HepG2 (cell line): Measurements from ENCODE around the gene NAV2. TPM values are rescaled to one million over a fixed set of nuclear protein-coding genes. Genes with fewer than 3 reads are reported as not detected.

Experiments
- CHD2 ChIP-seq: IDR thresholded peaks from 2 replicates; pipeline ENCODE4 v1.6.1; 2011; ENCODE audit warnings: low read depth, low read length, improper control_type of control experiment
- FOXA3 ChIP-seq: IDR thresholded peaks from 2 replicates; pipeline ENCODE4 v1.6.1; 2016; ENCODE audit warnings: missing genetic modification reagents, missing compliant biosample characterization
- HMG20A ChIP-seq: IDR thresholded peaks from 2 replicates; pipeline ENCODE4 v1.6.1; 2016; ENCODE audit warnings: borderline replicate concordance
- HNRNPK ChIP-seq: fragments of 200-400 bp; formaldehyde crosslinking; IDR thresholded peaks from 2 replicates; pipeline ENCODE4 v1.6.1; 2018; ENCODE audit warnings: low read length, low read depth, moderate library complexity, mild to moderate bottlenecking; ENCODE audit not compliant: poor library complexity, severe bottlenecking
- KLF6 ChIP-seq: IDR thresholded peaks from 2 replicates; pipeline ENCODE4 v1.8.0; 2016; ENCODE audit warnings: missing biosample characterization, missing genetic modification reagents
- LCORL ChIP-seq, 2 experiments: fragments of 450-650 bp in 1 of 2; sonication (generic) in 1 of 2; formaldehyde crosslinking in 1 of 2; IDR thresholded peaks; 2 replicates each; pipeline versions ENCODE4 v1.5.0 to v1.6.1; 2017 to 2020; ENCODE audit warnings: antibody characterized with exemption in 1 of 2, missing genetic modification reagents in 1 of 2
- SRSF9 ChIP-seq: fragments of 200-400 bp; formaldehyde crosslinking; IDR thresholded peaks from 2 replicates; pipeline ENCODE4 v1.6.1; 2018; ENCODE audit warnings: borderline replicate concordance, mild to moderate bottlenecking, low read depth, low read length; ENCODE audit not compliant: insufficient read depth, poor library complexity, severe bottlenecking
- TCF12 ChIP-seq, 2 experiments: fragments of 450-650 bp in 1 of 2; sonication (generic) in 1 of 2; formaldehyde crosslinking in 1 of 2; IDR thresholded peaks; 2 replicates each; pipeline versions ENCODE4 v1.6.1 to v1.8.0; 2017 to 2022; ENCODE audit warnings: antibody characterized with exemption in 1 of 2, mild to moderate bottlenecking in 1 of 2, missing genetic modification reagents in 1 of 2, moderate library complexity in 1 of 2
- TP53 ChIP-seq: sonication (generic); formaldehyde crosslinking; conservative IDR thresholded peaks from 2 replicates; pipeline ENCODE4 v1.4.0; 2020; ENCODE audit warnings: missing genetic modification reagents
- ZNF570 ChIP-seq: sonication (generic); formaldehyde crosslinking; IDR thresholded peaks from 2 replicates; pipeline ENCODE4 v1.4.0; 2020; ENCODE audit warnings: mild to moderate bottlenecking, missing genetic modification reagents, borderline replicate concordance
- polyA plus RNA-seq, 8 experiments: library from polyadenylated mRNA; depleted of rRNA in 3 of 8; stranded (reverse) in 7 of 8; unstranded in 1 of 8; fragments of >200 nt; fragmentation: Illumina TruSeq in 4 of 8; extraction: Trizol in 4 of 8; gene quantifications; 2 replicates each; pipeline versions ENCODE4 v1.2.1 to v1.2.3, GENCODE V29; 2011 to 2016; ENCODE audit warnings: low read depth in 4 of 8, missing spikeins in 1 of 8, mixed read lengths in 1 of 8; ENCODE audit not compliant: insufficient read depth in 1 of 8
- total RNA-seq, 5 experiments: library from RNA; depleted of rRNA; stranded (reverse); fragments of >200 nt; fragmentation: Illumina TruSeq; extraction: Trizol; gene quantifications; 2 replicates each; pipeline ENCODE4 v1.2.3, GENCODE V29; 2016; ENCODE audit warnings: low read depth in 1 of 5
- TF ChIP-seq, protein P1 (sequence below): sonication (generic); formaldehyde crosslinking; IDR thresholded peaks from 2 replicates; pipeline ENCODE4 v1.5.1; 2020; ENCODE audit warnings: missing genetic modification reagents, mild to moderate bottlenecking, borderline replicate concordance
- TF ChIP-seq, protein P2 (sequence below): fragments of 450-650 bp; IDR thresholded peaks from 2 replicates; pipeline ENCODE4 v1.6.1; 2017; ENCODE audit warnings: mild to moderate bottlenecking
- TF ChIP-seq, protein P3 (sequence below): sonication (generic); formaldehyde crosslinking; IDR thresholded peaks from 2 replicates; pipeline ENCODE4 v1.8.1; 2023; ENCODE audit warnings: missing genetic modification reagents, mild to moderate bottlenecking, borderline replicate concordance
- TF ChIP-seq, protein P4 (sequence below): sonication (generic); formaldehyde crosslinking; IDR thresholded peaks from 2 replicates; pipeline ENCODE4 v1.5.1; 2020; ENCODE audit warnings: mild to moderate bottlenecking, missing genetic modification reagents, moderate library complexity
- TF ChIP-seq, protein P5 (sequence below): sonication (generic); formaldehyde crosslinking; IDR thresholded peaks from 2 replicates; pipeline ENCODE4 v1.4.0; 2020; ENCODE audit warnings: missing genetic modification reagents

The NAV2 gene
- total and polyA plus RNA-seq, 2 of the 13 experiments (the other 11 are each of a cell fraction or from before 2014, with no cell fraction given): 9.3 to 34.6 TPM

DNA sequence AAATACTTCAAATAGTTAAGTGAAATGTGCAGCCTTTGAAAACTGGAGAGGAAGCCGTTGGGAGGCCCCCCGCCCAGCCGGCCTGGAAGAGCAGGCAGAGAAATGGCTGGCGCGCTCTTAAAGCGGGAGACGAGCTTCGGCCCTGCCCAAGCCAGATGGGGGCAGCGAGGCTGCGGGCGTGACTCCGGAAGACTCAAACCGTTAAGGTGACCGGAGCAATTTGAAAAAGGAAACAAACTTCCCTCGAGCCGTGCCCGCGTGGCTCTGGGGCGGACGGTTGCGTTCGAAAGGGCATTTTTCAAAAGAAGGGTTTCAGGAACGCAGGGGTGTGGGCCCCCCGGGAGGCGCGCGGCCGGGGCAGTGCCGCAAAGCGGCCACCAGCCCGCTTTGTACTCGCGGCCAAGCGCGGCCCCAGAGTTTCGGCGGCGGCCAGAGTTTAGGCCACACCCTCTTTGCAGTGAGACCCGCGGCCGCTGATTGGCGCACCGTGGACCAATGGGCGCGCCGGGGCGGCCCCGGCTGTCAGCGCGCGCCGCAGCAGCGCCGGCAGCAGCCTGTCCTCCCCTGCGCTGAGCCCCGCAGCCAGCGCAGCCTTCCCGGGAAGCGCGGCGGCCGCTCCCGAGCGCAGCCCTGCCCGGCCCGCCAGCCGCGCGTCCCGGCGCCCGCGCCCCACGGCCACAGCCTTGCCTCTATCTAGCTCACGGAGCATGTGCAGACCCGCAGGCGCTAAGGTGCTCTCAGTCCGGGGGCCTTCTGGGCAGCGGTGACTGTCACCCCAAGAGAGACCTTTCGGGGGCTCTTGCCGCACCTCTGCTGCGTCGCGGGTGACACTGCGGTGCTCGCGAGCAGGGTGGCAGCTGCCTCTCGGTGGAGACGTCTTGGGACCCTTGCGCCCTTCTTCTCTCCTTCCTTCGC, at the start of gene NAV2 (continued):
- TF ChIP-seq, protein P1, sequence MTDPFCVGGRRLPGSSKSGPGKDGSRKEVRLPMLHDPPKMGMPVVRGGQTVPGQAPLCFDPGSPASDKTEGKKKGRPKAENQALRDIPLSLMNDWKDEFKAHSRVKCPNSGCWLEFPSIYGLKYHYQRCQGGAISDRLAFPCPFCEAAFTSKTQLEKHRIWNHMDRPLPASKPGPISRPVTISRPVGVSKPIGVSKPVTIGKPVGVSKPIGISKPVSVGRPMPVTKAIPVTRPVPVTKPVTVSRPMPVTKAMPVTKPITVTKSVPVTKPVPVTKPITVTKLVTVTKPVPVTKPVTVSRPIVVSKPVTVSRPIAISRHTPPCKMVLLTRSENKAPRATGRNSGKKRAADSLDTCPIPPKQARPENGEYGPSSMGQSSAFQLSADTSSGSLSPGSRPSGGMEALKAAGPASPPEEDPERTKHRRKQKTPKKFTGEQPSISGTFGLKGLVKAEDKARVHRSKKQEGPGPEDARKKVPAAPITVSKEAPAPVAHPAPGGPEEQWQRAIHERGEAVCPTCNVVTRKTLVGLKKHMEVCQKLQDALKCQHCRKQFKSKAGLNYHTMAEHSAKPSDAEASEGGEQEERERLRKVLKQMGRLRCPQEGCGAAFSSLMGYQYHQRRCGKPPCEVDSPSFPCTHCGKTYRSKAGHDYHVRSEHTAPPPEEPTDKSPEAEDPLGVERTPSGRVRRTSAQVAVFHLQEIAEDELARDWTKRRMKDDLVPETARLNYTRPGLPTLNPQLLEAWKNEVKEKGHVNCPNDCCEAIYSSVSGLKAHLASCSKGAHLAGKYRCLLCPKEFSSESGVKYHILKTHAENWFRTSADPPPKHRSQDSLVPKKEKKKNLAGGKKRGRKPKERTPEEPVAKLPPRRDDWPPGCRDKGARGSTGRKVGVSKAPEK (CRISPR knock-in tag): no peak
- TF ChIP-seq, protein P2, sequence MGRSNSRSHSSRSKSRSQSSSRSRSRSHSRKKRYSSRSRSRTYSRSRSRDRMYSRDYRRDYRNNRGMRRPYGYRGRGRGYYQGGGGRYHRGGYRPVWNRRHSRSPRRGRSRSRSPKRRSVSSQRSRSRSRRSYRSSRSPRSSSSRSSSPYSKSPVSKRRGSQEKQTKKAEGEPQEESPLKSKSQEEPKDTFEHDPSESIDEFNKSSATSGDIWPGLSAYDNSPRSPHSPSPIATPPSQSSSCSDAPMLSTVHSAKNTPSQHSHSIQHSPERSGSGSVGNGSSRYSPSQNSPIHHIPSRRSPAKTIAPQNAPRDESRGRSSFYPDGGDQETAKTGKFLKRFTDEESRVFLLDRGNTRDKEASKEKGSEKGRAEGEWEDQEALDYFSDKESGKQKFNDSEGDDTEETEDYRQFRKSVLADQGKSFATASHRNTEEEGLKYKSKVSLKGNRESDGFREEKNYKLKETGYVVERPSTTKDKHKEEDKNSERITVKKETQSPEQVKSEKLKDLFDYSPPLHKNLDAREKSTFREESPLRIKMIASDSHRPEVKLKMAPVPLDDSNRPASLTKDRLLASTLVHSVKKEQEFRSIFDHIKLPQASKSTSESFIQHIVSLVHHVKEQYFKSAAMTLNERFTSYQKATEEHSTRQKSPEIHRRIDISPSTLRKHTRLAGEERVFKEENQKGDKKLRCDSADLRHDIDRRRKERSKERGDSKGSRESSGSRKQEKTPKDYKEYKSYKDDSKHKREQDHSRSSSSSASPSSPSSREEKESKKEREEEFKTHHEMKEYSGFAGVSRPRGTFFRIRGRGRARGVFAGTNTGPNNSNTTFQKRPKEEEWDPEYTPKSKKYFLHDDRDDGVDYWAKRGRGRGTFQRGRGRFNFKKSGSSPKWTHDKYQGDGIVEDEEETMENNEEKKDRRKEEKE: no peak
- TF ChIP-seq TCF12 (IDR thresholded peaks at IDR 0.05) (no peak), TCF12 (CRISPR knock-in tag; IDR thresholded peaks at IDR 0.05) (no peak), CHD2 (no peak), LCORL (IDR thresholded peaks at IDR 0.05) (no peak), LCORL (CRISPR knock-in tag; IDR thresholded peaks at IDR 0.05) (no peak), ZNF570 (CRISPR knock-in tag) (no peak), TP53 (no peak), HMG20A (CRISPR knock-in tag) (no peak), SRSF9 (no peak), HNRNPK (no peak), KLF6 (no peak), FOXA3 (no peak)
- TF ChIP-seq, protein P3, sequence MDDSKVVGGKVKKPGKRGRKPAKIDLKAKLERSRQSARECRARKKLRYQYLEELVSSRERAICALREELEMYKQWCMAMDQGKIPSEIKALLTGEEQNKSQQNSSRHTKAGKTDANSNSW (CRISPR knock-in tag): no peak
- TF ChIP-seq, protein P4, sequence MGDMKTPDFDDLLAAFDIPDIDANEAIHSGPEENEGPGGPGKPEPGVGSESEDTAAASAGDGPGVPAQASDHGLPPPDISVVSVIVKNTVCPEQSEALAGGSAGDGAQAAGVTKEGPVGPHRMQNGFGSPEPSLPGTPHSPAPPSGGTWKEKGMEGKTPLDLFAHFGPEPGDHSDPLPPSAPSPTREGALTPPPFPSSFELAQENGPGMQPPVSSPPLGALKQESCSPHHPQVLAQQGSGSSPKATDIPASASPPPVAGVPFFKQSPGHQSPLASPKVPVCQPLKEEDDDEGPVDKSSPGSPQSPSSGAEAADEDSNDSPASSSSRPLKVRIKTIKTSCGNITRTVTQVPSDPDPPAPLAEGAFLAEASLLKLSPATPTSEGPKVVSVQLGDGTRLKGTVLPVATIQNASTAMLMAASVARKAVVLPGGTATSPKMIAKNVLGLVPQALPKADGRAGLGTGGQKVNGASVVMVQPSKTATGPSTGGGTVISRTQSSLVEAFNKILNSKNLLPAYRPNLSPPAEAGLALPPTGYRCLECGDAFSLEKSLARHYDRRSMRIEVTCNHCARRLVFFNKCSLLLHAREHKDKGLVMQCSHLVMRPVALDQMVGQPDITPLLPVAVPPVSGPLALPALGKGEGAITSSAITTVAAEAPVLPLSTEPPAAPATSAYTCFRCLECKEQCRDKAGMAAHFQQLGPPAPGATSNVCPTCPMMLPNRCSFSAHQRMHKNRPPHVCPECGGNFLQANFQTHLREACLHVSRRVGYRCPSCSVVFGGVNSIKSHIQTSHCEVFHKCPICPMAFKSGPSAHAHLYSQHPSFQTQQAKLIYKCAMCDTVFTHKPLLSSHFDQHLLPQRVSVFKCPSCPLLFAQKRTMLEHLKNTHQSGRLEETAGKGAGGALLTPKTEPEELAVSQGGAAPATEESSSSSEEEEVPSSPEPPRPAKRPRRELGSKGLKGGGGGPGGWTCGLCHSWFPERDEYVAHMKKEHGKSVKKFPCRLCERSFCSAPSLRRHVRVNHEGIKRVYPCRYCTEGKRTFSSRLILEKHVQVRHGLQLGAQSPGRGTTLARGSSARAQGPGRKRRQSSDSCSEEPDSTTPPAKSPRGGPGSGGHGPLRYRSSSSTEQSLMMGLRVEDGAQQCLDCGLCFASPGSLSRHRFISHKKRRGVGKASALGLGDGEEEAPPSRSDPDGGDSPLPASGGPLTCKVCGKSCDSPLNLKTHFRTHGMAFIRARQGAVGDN (CRISPR knock-in tag): peak; percentile 74
- TF ChIP-seq, protein P5, sequence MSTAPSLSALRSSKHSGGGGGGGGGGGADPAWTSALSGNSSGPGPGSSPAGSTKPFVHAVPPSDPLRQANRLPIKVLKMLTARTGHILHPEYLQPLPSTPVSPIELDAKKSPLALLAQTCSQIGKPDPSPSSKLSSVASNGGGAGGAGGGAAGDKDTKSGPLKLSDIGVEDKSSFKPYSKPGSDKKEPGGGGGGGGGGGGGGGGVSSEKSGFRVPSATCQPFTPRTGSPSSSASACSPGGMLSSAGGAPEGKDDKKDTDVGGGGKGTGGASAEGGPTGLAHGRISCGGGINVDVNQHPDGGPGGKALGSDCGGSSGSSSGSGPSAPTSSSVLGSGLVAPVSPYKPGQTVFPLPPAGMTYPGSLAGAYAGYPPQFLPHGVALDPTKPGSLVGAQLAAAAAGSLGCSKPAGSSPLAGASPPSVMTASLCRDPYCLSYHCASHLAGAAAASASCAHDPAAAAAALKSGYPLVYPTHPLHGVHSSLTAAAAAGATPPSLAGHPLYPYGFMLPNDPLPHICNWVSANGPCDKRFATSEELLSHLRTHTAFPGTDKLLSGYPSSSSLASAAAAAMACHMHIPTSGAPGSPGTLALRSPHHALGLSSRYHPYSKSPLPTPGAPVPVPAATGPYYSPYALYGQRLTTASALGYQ (CRISPR knock-in tag): no peak
